Measurements from ENCODE around the gene RBL1. TPM values are rescaled to one million over a fixed set of nuclear protein-coding genes. Genes with fewer than 3 reads are reported as not detected.
"Not testable (repeated sequence)": the region's sequence is repeated elsewhere in the genome, so short reads cannot be mapped to it uniquely, and the experiment has no call there.

Gene RBL1
- total RNA-seq, 1 donor from 2014 or later: 1.9 TPM

DNA sequence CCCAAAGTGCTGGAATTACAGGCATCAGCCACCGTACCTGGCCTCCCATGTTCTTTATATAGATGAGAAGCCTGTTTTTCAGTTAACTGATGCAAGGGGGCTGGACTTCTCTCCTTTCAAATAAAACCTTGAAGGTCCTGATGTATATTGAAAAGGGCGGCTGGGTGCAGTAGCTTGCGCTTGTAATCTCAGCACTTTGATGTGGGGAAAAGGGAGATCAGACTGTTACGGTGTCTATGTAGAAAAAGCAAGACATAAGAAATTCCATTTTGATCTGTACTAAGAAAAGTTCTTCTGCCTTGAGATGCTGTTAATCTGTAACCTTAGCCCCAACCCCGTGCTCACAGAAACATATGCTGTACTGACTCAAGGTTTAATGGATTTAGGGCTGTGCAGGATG lies 128.2 kb downstream of the RBL1 start:
- Histone ChIP-seq H3K9me3 (no peaks in the 10 kb centered on the region), H3K27ac (no peak overlapping the region), H3K4me1 (no peaks in the 10 kb centered on the region), H3K27me3 (no peaks in the 10 kb centered on the region), H3K36me3 (no peaks in the 10 kb centered on the region), H3K4me3 (no peak overlapping the region)
- TF ChIP-seq, protein P1, sequence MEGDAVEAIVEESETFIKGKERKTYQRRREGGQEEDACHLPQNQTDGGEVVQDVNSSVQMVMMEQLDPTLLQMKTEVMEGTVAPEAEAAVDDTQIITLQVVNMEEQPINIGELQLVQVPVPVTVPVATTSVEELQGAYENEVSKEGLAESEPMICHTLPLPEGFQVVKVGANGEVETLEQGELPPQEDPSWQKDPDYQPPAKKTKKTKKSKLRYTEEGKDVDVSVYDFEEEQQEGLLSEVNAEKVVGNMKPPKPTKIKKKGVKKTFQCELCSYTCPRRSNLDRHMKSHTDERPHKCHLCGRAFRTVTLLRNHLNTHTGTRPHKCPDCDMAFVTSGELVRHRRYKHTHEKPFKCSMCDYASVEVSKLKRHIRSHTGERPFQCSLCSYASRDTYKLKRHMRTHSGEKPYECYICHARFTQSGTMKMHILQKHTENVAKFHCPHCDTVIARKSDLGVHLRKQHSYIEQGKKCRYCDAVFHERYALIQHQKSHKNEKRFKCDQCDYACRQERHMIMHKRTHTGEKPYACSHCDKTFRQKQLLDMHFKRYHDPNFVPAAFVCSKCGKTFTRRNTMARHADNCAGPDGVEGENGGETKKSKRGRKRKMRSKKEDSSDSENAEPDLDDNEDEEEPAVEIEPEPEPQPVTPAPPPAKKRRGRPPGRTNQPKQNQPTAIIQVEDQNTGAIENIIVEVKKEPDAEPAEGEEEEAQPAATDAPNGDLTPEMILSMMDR (IDR thresholded peaks at IDR 0.05): no peak
- intact Hi-C loops (cut with DNase I): no loop called here
- no peak for DNase-seq (ENCODE audit: low spot score in 2 of 2)

DNA sequence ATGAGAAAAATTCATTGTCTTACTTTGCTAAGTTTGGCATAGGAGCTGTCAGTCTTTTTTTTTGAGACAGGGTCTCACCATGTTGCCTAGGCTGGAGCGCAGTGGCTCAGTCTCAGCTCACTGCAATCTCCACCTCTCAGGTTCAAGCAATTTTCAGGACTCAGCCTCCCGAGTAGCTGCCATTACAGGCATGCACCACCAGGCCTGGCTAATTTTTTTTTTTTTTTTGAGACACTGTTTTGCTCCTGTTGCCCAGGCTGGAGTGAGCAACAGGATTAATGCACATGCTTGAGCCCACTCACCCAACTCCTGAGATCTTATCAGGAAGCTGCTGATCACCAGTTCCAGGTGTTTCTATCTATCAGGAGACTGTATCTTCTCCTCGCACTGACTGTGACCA lies 128.8 kb downstream of the RBL1 start:
- H3K27me3 ChIP-seq; H3K4me1 ChIP-seq; H3K27ac ChIP-seq; H3K4me3 ChIP-seq; DNase-seq (ENCODE audit: low spot score in 2 of 2); H3K9me3 ChIP-seq; H3K36me3 ChIP-seq; intact Hi-C loops (cut with DNase I): not testable (repeated sequence)

DNA sequence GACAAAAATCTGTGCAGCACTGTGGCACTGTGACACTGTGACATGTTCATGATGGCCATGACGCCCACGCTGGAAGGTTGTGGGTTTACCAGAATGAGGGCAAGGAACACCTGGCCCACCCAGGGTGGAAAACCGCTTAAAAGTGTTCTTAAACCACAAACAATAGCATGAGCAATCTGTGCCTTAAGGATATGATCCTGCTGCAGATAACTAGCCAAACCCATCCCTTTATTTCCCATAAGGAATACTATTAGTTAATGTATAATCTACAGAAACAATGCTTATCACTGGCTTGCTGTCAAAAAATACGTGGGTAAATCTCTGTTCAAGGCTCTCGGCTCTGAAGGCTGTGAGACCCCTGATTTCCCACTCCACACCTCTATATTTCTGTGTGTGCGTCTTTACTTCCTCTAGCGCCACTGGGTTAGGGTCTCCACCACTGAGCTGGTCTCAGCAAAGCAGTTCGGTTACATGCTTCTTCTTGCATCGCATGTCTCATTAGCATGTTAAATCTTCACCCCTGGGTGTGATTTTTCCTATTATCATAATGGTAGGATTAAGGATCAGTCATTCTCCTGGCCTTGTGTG lies 133.3 kb downstream of the RBL1 start:
- intact Hi-C loops (cut with DNase I); H3K27ac ChIP-seq; H3K9me3 ChIP-seq; H3K4me1 ChIP-seq; H3K36me3 ChIP-seq; DNase-seq (ENCODE audit: low spot score in 2 of 2); H3K4me3 ChIP-seq; H3K27me3 ChIP-seq: not testable (repeated sequence)

DNA sequence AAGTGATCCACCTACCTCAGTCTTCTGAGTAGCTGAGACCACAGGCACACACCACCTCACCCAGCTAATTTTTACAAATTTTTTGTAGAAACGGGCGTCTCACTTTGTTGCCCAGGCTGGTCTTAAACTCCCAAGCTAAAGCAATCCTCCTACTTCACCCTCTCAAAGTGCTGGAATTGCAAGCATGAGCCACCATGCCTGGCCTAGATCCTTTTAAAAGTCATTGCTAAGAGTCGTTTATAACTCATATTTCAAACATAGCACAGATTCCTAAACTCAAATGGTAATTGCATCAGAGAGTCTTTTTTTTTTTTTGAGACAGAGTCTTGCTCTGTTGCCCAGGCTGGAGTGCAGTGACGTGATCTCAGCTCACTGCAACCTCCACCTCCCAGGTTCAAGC lies 136.6 kb downstream of the RBL1 start:
- Histone ChIP-seq H3K4me1 (no peaks in the 10 kb centered on the region), H3K9me3 (no peaks in the 10 kb centered on the region), H3K27me3 (no peaks in the 10 kb centered on the region), H3K4me3 (no peak overlapping the region), H3K36me3 (no peaks in the 10 kb centered on the region), H3K27ac (no peak overlapping the region)
- no peak for DNase-seq (ENCODE audit: low spot score in 2 of 2)
- TF ChIP-seq, protein P1 (IDR thresholded peaks at IDR 0.05): no peak
- intact Hi-C loops (cut with DNase I): no loop called here

DNA sequence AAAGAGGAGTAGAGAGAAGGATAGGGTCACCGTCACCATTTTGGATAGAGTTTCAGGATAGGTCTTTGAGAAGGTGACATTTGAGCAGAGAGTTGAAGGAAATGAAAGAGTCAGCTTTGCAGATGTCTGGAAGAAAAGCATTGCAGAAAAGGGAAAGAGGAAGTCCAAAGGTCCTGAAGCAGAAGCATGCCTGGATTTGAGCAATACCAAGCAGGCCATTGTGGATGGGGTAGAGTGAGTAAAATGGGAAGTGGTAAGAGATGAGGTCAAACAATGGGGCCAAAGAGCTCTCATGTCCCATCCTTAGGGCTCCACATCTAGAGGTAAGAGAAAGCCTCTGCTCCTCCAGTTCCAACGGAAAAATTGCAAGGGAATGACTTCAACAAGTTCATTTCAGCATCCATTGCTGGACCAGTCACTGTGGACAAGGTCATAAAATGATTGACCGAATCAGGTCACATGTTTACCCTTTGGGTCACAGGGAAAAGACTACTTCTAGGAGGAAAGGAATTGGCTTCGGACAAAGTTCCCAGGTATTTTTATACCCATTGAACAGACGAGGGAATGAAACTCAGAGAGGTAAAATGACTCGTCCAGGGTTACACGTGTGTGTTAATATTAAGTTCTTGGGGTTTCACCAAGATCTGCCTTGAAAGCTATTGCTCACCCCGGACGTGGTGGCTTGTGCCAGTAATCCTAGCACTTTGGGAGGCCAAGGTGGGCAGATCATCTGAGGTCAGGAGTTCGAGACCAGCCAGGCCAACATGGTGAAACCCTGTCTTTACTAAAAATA lies 137.7 kb downstream of the RBL1 start:
- H3K4me1 ChIP-seq: no peaks in the 10 kb centered on the region
- no peak for DNase-seq (ENCODE audit: low spot score in 2 of 2)
- TF ChIP-seq, protein P1 (IDR thresholded peaks at IDR 0.05): no peak
- no peak overlapping the region for H3K27ac ChIP-seq
- H3K4me3 ChIP-seq: no peak overlapping the region
- H3K9me3 ChIP-seq: no peaks in the 10 kb centered on the region
- H3K27me3 ChIP-seq: no peaks in the 10 kb centered on the region
- intact Hi-C loops (cut with DNase I): no loop called here
- H3K36me3 ChIP-seq: no peaks in the 10 kb centered on the region

DNA sequence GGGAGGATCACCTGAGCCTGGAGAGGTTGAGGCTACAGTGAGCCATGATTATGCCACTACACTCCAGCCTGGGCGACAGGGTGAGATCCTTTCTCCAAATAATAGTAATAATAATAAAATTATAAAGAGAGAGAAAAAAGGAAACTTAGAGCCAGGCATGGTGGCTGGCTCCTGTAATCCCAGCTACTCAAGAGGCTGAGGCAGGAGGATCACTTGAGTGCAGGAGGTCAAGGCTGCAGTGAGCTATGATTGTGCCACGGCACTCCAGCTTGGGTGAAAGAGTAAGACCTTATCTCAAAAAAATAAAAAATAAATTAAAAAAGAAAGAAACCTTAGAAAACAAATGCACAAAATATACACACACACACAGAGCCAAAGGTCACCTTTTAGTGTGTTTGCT lies 139.1 kb downstream of the RBL1 start:
- Histone ChIP-seq H3K27ac (no peak overlapping the region), H3K36me3 (no peaks in the 10 kb centered on the region), H3K4me3 (no peak overlapping the region), H3K27me3 (no peaks in the 10 kb centered on the region), H3K9me3 (no peaks in the 10 kb centered on the region), H3K4me1 (peaks cover 0 to 6% of the 10 kb centered on the region in 2 donors)
- intact Hi-C loops (cut with DNase I): no loop called here
- no peak for DNase-seq (ENCODE audit: low spot score in 2 of 2)
- TF ChIP-seq, protein P1 (IDR thresholded peaks at IDR 0.05): no peak
